WI38 (cell line): Measurements from ENCODE around the gene AKAP12.
A peak's percentile ranks its signal among the peaks of the same experiment; 100 is the strongest.

Experiments used
- H3K4me3 ChIP-seq: 2 replicates; pipeline ENCODE4 v1.5.1; 2011; ENCODE audit warnings: low read depth, mild to moderate bottlenecking, control low read depth, low read length
- CTCF ChIP-seq: IDR thresholded peaks from 2 replicates; pipeline ENCODE4 v1.5.1; 2012; ENCODE audit warnings: low read depth, mild to moderate bottlenecking, control low read depth, low read length

Gene AKAP12

GRCh38 chr6:151239603-151240035, at the start of gene AKAP12:
Gene AKAP12 (plus strand): TSS chr6:151239967. CDS start chr6:151240563, 596 bp downstream.
- TF ChIP-seq CTCF, result no peak

GRCh38 chr6:151191527-151191926, 48.2 kb upstream of the AKAP12 start:
- H3K4me3 ChIP-seq, result no peak overlapping the region
- TF ChIP-seq CTCF, result no peak

More at GRCh38 chr6:151239603-151240035, at the start of gene AKAP12:
- H3K4me3 ChIP-seq, result peak within 1 kb of the TSS; percentile 57

GRCh38 chr6:151196555-151196954, 43.2 kb upstream of the AKAP12 start:
- TF ChIP-seq CTCF, result no peak
- no peak overlapping the region for H3K4me3 ChIP-seq

GRCh38 chr6:151197556-151197955, 42.2 kb upstream of the AKAP12 start:
- H3K4me3 ChIP-seq, result no peak overlapping the region
- TF ChIP-seq CTCF, result no peak

- no peak for TF ChIP-seq CTCF
- H3K4me3 ChIP-seq, result no peak overlapping the region
Measured at GRCh38 chr6:151199991-151200390, 39.8 kb upstream of the AKAP12 start.

- no peak overlapping the region for H3K4me3 ChIP-seq
- no peak for TF ChIP-seq CTCF
Measured at GRCh38 chr6:151205721-151206600, 33.8 kb upstream of the AKAP12 start.

- TF ChIP-seq CTCF, result no peak
- no peak overlapping the region for H3K4me3 ChIP-seq
Measured at GRCh38 chr6:151207674-151208073, 32.1 kb upstream of the AKAP12 start.
